Aorta (tissue), 5 donors: ENCODE results near the gene RPS10. TPM values are rescaled to one million over a fixed set of nuclear protein-coding genes. Genes with fewer than 3 reads are reported as not detected.
A peak's percentile ranks its signal among the peaks of the same experiment; 100 is the strongest.
"Not testable (repeated sequence)": the region's sequence is repeated elsewhere in the genome, so short reads cannot be mapped to it uniquely, and the experiment has no call there.

Experiments used
- ATAC-seq: fragments of 200-7000 bp; cut with Tn5 transposase; one replicate; pipeline ENCODE4 v1.9.1; 2022; ENCODE audit warnings: moderate library complexity; ENCODE audit not compliant: low FRiP score
- DNase-seq, 2 donors: peaks; one replicate each; pipeline ENCODE4 v3.0.0-alpha.2; 2020
- H3K27ac ChIP-seq, 2 donors: one replicate each; pipeline ENCODE4 v1.5.1; 2013; ENCODE audit warnings: low read length in 2 of 2, mild to moderate bottlenecking in 2 of 2, moderate library complexity in 2 of 2, control low read depth in 1 of 2, inconsistent platforms in 1 of 2, low read depth in 1 of 2
- H3K27me3 ChIP-seq, 2 donors: one replicate each; pipeline ENCODE4 v1.6.1; 2013; ENCODE audit warnings: control low read depth in 1 of 2, low read length in 1 of 2, mild to moderate bottlenecking in 1 of 2, moderate library complexity in 1 of 2; ENCODE audit not compliant: insufficient read depth in 2 of 2, control insufficient read depth in 1 of 2
- H3K36me3 ChIP-seq, 2 donors: one replicate each; pipeline ENCODE4 v1.6.1; 2013; ENCODE audit warnings: control low read depth in 1 of 2, low read length in 1 of 2, mild to moderate bottlenecking in 1 of 2; ENCODE audit not compliant: insufficient read depth in 2 of 2, control insufficient read depth in 1 of 2
- H3K4me1 ChIP-seq, 2 donors: one replicate each; pipeline ENCODE4 v1.6.1; 2013; ENCODE audit warnings: low read length in 2 of 2, control low read depth in 1 of 2, mild to moderate bottlenecking in 1 of 2, moderate library complexity in 1 of 2; ENCODE audit not compliant: insufficient read depth in 2 of 2, control insufficient read depth in 1 of 2
- H3K4me3 ChIP-seq, 2 donors: one replicate each; pipeline ENCODE4 v1.5.1; 2013; ENCODE audit warnings: low read length in 2 of 2, control low read depth in 1 of 2, mild to moderate bottlenecking in 1 of 2
- H3K9me3 ChIP-seq: one replicate; pipeline ENCODE4 v1.6.1; 2013; ENCODE audit warnings: mild to moderate bottlenecking, low read length; ENCODE audit not compliant: control insufficient read depth
- WGBS, 2 donors: extraction: QIAGEN DNeasy Blood & Tissue Kit; methylation state at CpG; one replicate each; pipeline ENCODE4 v1.1.7; 2013; 5-methylcytosine and 5-hydroxymethylcytosine counted together
- intact Hi-C, 2 donors: fragments of 100-400 bp; cut with DNase I; formaldehyde crosslinking; loops; one replicate each; pipeline versions ENCODE4 v1.14.2 to v1.15.0; 2022
- polyA plus RNA-seq, 2 donors: library from polyadenylated mRNA; stranded (reverse); fragments of 200-250 nt; gene quantifications; one replicate each; pipeline ENCODE4 v1.2.3, GENCODE V29; 2013
- total RNA-seq, 2 donors: library from RNA; stranded (reverse); fragmentation: NEBNext Ultra II Directional; extraction: Animal tissue kit (Norgen Biotek cat#: 25700); gene quantifications; one replicate each; pipeline ENCODE4 v1.2.1, GENCODE V29; 2021
- donor health status: healthy with polysubstance abuse.
- donor health status: Bipolar disorder and iron deficiency.
- donor health status: DM: no; HTN: no; CAD: no.
- donor health status: DM: no; HTN: no; CAD: no.
- donor health status: DM: yes; HTN: yes; CAD: no.

RPS10 gene
- total and polyA plus RNA-seq, 4 donors = 835 to 4,721 (median 1,747) TPM

GRCh38 chr6:34414999-34415858 lies 10.6 kb downstream of the RPS10 start:
- DNase-seq (peak in 1 of 2 donors; percentile 69), ATAC-seq (peak; percentile 94)
- WGBS, 2 donors = 31% methylated on average over 11 of the region's 11 CpGs
- peak overlapping the region; percentile 65 to 70 for H3K27ac ChIP-seq
- H3K4me3 ChIP-seq = no peak overlapping the region
- H3K9me3 ChIP-seq = no peaks in the 10 kb centered on the region
- H3K4me1 ChIP-seq = no peaks in the 10 kb centered on the region
- no peaks in the 10 kb centered on the region for H3K27me3 ChIP-seq
- peaks cover 2 to 3% of the 10 kb centered on the region in 2 donors for H3K36me3 ChIP-seq
- intact Hi-C loops = loop anchor here (1.0 to 10.0 kb wide), 4 partner anchors 166 to 220 kb away; partner anchors contain the start of gene SMIM29 (in 2 of the 2)

- Histone ChIP-seq H3K4me1 (no peaks in the 10 kb centered on the region), H3K27me3 (no peaks in the 10 kb centered on the region), H3K36me3 (peaks cover 2 to 3% of the 10 kb centered on the region in 2 donors), H3K9me3 (no peaks in the 10 kb centered on the region), H3K4me3 (no peak overlapping the region), H3K27ac (no peak overlapping the region)
- DNase-seq (no peak), ATAC-seq (no peak)
- intact Hi-C loops = loop anchor here in 1 of 2 donors (10.0 kb wide), 1 partner anchor 192 kb away; no protein-coding TSS in a partner anchor
- WGBS, 2 donors = 93 to 95% methylated on average over 5 of the region's 5 CpGs
Observed at GRCh38 chr6:34412643-34413214, 13.1 kb downstream of the RPS10 start.

GRCh38 chr6:34412016-34412415 lies 13.9 kb downstream of the RPS10 start:
- no peak for DNase-seq
- no peaks in the 10 kb centered on the region for H3K9me3 ChIP-seq
- no peak overlapping the region for H3K4me3 ChIP-seq
- 88 to 93% methylated on average over 5 of the region's 5 CpGs for WGBS, 2 donors
- H3K4me1 ChIP-seq = no peaks in the 10 kb centered on the region
- no peaks in the 10 kb centered on the region for H3K27me3 ChIP-seq
- H3K36me3 ChIP-seq = peaks cover 0 to 1% of the 10 kb centered on the region in 2 donors
- H3K27ac ChIP-seq = no peak overlapping the region
- ATAC-seq = no peak
- intact Hi-C loops = loop anchor here in 1 of 2 donors (10.0 kb wide), 1 partner anchor 193 kb away; no protein-coding TSS in a partner anchor

- intact Hi-C loops, H3K9me3 ChIP-seq, H3K27ac ChIP-seq, H3K36me3 ChIP-seq, H3K27me3 ChIP-seq, DNase-seq, ATAC-seq, H3K4me3 ChIP-seq, H3K4me1 ChIP-seq: not testable (repeated sequence)
- 100% methylated on average over 1 of the region's 1 CpG for WGBS, 2 donors
Observed at GRCh38 chr6:34407915-34408314, 18.0 kb downstream of the RPS10 start.

DNA sequence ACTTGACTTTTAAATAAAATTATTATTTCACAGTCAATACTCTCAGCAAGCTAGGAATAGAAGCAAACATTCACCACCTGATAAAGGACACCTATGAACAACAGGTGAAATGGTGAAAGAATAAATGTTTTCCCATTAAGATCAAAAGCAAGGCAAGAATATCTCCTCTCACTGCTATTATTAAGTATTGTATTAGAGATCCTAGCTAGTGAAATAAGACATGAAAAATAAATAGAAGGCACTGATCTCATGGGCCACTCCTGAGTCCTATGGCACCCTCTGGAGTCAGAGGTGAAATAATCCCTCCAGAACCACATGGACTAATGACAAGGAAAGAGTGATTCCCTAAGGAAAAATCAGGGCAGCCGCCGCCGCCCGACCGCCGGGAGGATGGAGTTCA lies 29.4 kb downstream of the RPS10 start:
- H3K4me3 ChIP-seq = no peak overlapping the region
- H3K27me3 ChIP-seq = no peaks in the 10 kb centered on the region
- no peak for ATAC-seq
- intact Hi-C loops = no loop called here
- no peaks in the 10 kb centered on the region for H3K36me3 ChIP-seq
- no peaks in the 10 kb centered on the region for H3K9me3 ChIP-seq
- WGBS, 2 donors = 95 to 98% methylated on average over 6 of the region's 6 CpGs
- DNase-seq = no peak
- H3K4me1 ChIP-seq = no peaks in the 10 kb centered on the region
- H3K27ac ChIP-seq = no peak overlapping the region

DNA sequence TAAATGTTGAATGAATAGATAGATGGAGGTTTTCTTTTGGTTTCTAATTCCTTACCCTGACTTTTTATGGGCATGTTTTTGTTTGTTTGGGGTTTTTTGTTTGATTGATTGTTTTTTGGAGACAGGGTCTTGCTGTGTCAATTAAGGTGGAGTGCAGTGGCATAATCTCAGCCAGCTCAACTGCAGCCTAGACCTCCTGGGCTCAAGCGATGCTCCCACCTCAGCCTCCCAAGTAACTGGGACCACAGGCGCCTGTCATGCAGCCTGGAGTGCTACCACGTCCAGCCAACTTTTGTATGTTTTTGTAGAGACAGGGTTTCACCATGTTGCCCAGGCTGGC lies 31.9 kb downstream of the RPS10 start:
- ATAC-seq = no peak
- 69 to 77% methylated on average over 3 of the region's 3 CpGs for WGBS, 2 donors
- H3K4me1 ChIP-seq = no peaks in the 10 kb centered on the region
- H3K27ac ChIP-seq = no peak overlapping the region
- H3K27me3 ChIP-seq = no peaks in the 10 kb centered on the region
- no peak for DNase-seq
- no peak overlapping the region for H3K4me3 ChIP-seq
- no peaks in the 10 kb centered on the region for H3K36me3 ChIP-seq
- no peaks in the 10 kb centered on the region for H3K9me3 ChIP-seq
- intact Hi-C loops = loop anchor here in 1 of 2 donors (5.0 kb wide), 2 partner anchors 92 to 147 kb away; partner anchors contain the start of gene SMIM29

GRCh38 chr6:34393191-34393965 lies 32.5 kb downstream of the RPS10 start:
- H3K9me3 ChIP-seq = no peaks in the 10 kb centered on the region
- intact Hi-C loops = loop anchor here in 1 of 2 donors (5.0 kb wide), 2 partner anchors 91 to 146 kb away; partner anchors contain the start of gene SMIM29
- peak overlapping the region; percentile 22 to 46 for H3K4me3 ChIP-seq
- no peaks in the 10 kb centered on the region for H3K27me3 ChIP-seq
- DNase-seq (no peak), ATAC-seq (no peak)
- H3K27ac ChIP-seq = no peak overlapping the region
- no peaks in the 10 kb centered on the region for H3K4me1 ChIP-seq
- H3K36me3 ChIP-seq = no peaks in the 10 kb centered on the region
- WGBS, 2 donors = 36% methylated on average over 16 of the region's 16 CpGs

DNA sequence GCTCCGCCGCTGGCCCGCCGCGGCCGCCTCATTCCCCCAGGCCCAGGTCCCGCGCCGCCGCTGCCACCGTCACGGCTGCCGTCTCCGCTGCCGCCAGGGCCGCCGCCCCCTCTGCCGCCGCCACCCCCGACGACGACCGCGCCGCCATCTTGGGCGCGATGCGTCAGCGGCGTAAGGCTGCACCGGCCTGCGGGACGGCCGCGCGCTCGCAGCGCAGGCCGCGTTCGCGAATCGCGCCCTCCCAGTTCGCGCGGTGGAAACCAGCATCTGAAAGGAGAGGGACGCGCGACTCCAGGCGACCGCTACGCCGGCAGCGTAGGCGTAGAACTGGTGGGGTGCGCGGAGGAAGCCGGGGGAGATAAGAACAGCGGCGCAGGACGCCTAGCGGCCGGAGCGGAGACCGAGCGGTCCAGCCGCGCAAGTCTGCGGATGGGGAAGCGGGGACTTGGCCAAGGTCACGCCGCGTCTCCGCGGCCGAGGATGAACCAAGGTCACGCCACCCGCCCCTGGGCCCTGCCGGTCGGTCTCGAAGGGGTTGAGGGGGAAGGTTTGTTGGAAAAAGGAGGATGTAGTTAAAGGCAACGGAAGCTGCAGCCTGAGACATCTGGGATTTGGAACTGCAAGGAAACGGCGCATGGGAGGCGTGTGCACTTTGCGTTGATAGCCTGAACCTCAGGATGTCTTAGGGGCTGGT lies 33.2 kb downstream of the RPS10 start, which contains the start of gene NUDT3:
Gene NUDT3 (minus strand): TSS at position 173 of the 694 bp plus-strand sequence. CDS start 307 bp downstream, outside the sequence.
- Histone ChIP-seq H3K9me3 (no peaks in the 10 kb centered on the region), H3K4me3 (peak within 1 kb of the TSS; percentile 57 to 76), H3K27me3 (no peaks in the 10 kb centered on the region), H3K4me1 (no peaks in the 10 kb centered on the region), H3K36me3 (no peaks in the 10 kb centered on the region), H3K27ac (peak within 1 kb of the TSS; percentile 15 to 60)
- ATAC-seq (peak; percentile 96), DNase-seq (peak; percentile 97 to 99)
- 0 to 1% methylated on average over 58 to 87 of the region's 87 CpGs for WGBS, 2 donors
- intact Hi-C loops = loop anchor here (1.0 to 5.0 kb wide), 4 partner anchors 90 to 145 kb away; partner anchors contain the start of gene SMIM29 (in 2 of the 2)
